AG10803 (cell line): ENCODE results near the gene TBX1.

Experiments used
- DNase-seq: peaks from one replicate; pipeline ENCODE4 v3.0.0; 2010; ENCODE audit warnings: low read depth
- H3K4me3 ChIP-seq: 2 replicates; pipeline ENCODE4 v1.5.1; 2011; ENCODE audit warnings: mild to moderate bottlenecking, low read length, control low read depth
- TF ChIP-seq, protein P1 (sequence below): conservative IDR thresholded peaks from 2 replicates; pipeline ENCODE4 v1.5.1; 2011; ENCODE audit warnings: mild to moderate bottlenecking, low read length, control low read depth, inconsistent platforms

The TBX1 gene

DNA sequence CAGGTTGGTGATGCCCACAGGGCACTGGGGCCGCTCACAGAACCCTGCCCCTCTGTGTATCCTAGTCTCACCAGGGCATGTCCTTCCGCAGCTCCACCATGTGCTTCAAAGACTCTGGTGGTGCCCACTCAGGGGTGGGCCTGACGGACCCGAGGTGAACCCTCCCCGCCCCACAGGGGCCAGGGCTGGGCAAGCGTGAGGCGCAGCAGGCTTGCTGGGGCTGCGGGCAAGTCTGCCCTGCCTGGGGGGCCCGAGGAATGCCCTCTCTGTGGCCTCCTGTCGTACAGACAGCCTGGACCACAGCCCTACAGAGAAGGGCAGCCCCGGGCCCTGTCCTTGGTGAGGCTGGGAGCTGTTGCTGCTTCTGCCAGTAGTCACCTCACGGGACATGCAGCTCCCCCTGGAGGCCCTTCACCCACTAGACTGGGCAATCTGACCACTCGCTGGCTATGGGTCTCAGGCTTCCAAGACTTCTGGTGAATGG lies 40.2 kb downstream of the TBX1 start:
- TF ChIP-seq, protein P1, sequence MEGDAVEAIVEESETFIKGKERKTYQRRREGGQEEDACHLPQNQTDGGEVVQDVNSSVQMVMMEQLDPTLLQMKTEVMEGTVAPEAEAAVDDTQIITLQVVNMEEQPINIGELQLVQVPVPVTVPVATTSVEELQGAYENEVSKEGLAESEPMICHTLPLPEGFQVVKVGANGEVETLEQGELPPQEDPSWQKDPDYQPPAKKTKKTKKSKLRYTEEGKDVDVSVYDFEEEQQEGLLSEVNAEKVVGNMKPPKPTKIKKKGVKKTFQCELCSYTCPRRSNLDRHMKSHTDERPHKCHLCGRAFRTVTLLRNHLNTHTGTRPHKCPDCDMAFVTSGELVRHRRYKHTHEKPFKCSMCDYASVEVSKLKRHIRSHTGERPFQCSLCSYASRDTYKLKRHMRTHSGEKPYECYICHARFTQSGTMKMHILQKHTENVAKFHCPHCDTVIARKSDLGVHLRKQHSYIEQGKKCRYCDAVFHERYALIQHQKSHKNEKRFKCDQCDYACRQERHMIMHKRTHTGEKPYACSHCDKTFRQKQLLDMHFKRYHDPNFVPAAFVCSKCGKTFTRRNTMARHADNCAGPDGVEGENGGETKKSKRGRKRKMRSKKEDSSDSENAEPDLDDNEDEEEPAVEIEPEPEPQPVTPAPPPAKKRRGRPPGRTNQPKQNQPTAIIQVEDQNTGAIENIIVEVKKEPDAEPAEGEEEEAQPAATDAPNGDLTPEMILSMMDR, result peak; percentile 52
- H3K4me3 ChIP-seq, result no peak overlapping the region
- peak; percentile 51 for DNase-seq

DNA sequence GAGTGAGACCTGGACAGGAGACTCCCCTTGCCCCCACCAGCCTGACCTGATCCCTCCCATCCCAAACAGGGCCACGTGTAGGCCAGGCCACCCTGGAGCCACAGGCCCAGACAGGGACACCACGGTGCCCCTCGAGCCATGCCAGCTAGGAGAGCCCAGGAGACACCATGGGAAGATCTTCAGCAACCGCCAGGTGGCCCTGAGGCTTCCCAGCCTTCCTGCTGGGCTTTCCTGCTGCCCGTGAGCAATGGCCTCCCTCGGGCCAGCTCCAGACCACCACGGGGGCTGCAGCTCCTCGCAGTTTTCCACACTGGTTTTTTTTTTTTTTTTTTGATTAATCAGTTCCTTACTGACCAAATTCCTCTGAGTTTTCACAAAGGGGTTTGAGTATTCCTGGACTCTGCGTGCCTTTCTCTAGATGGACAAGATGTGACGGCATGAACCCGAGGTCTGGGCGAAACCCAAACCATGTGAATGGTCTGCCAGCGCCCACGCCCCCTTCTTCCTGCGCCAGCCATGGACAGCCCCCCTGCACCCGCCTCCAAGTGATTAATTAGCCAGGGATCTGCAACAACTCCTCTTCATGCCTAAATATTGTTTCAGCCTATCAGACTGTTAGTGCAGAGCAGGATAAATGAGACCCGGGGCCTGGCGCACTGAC lies 40.9 kb downstream of the TBX1 start:
- peak; percentile 85 for DNase-seq
- no peak overlapping the region for H3K4me3 ChIP-seq
- TF ChIP-seq, protein P1, result no peak

DNA sequence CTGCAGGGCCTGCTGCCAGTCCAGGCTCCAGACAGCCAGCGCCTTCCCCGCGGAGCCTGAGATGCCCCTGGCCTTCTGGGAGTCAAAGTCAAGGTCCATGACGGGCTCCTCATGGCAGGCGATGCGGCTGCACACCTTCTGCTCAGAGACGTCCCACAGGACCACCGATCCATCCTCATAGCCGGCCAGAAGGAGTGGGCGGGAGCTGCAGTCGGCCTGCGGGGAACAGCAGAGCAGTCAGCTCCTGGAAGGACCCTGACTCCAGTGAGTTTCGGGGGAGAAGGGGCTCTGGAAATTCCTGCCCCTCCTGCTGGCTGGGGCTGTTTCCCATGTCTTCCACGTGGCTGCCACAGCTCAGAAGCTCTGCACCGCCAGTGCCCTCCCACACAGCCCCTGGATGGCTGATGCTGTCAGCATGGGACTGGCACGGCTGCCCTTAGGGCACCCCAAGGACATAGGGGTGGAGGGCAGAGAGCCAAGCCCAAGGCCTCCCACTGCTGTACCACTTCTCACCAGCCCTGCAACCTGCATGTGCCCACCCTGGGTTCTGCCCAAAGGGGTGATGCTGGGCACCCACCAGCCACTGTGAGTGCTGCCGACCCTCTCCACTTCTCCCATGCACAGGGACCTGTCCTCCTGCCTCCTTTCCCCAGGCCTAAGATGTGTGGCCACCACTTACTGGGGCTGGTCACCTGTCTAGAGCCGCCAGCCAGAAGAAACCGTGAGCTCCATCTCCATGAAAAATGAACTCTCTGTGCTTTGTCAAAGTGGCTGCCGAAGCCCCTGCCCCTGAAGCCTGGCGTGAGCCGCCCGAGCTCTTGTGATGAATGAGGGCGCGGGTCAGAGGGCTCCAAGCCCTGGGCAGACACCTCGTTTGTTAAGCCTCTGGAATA lies 41.7 kb downstream of the TBX1 start:
- DNase-seq, result no peak
- H3K4me3 ChIP-seq, result no peak overlapping the region
- TF ChIP-seq, protein P1, result no peak

DNA sequence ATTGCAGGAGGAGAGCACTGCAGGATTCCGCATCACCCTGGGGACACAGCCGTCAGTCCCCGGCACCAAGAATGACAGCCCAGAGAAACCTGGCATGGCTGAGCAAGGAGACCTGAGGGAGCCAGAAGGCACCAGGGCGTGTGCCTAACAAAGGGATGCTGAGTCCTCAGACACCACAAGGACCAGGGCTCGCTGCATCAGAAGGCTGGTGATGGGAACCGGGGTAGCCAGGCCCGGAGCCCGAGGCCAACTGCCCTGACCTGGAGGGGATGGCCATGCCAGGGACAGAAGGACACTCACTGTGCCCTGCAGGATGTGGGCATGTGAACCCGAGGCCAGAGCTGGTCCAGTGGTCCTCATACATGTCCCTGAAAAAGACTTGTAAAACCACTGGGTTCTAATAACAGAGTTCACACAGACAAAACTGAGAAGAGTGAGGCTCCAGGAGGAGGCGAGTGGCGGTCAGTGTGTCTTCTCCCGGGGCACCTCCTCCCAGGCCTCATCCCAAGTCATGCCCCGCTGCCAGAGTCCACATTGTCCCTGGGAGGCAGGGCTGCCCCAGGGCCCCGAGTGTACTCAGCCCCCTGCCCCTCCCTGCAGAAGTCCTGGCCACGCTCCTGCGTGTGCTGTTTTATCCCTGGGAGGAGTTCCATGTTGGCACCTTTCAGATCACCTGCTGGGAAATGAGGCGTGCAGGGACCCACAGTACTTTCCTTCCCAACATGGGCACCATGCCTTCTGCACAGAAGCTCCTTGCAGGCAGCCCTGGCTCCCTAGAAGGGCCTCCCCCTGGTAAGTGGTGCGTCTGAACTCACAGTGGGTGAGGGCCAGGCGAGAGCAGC lies 42.5 kb downstream of the TBX1 start:
- DNase-seq, result no peak
- H3K4me3 ChIP-seq, result no peak overlapping the region
- TF ChIP-seq, protein P1, result no peak

DNA sequence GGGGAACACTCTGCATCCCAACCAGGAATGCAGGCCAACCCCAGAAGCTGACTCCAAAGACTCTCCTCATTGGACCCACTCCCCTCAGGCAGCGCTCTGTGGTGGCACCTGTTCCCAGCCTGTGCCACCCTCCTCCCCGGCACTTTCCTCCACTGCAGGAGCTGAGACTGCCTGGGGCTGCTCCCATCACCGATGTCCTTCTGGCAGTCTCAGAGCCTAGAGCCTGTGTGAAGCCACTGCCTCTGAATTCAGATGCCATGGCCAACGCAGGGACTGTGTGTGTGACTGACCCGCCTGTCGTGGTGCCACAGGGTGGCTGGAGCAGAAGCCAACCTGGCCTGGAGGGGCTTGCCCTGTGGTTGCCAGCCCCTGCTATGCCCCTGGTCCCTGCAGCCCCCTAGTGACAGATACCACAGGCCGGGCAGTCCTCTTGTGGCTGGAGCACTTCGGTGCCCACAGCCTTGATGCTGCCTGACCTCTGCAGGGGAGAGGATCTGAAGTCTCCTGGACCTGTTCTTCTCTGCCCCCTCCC lies 43.2 kb downstream of the TBX1 start:
- H3K4me3 ChIP-seq, result no peak overlapping the region
- TF ChIP-seq, protein P1, result no peak
- DNase-seq, result no peak

DNA sequence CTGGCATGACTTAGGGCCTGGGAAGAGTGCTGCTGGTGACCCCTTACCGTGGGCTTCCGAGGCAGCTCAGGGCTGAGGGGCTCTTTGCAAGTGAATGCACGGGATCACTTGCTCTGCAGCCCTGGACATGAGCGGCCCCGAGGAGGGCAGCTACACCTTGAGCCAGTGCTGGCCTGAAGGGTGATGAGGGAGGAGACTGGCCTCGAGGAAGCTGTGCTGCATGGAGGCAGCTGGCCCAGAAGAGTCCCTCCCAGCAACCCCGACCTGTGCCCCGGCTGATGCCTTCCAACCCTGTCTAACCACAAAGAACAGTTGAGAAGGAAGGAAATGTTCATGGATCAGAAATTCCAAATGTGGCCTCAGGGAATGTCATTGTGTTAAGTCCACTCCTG lies 45.2 kb downstream of the TBX1 start:
- H3K4me3 ChIP-seq, result no peak overlapping the region
- no peak for DNase-seq
- TF ChIP-seq, protein P1, result no peak
